ENCODE results near the gene CRYGD. TPM values are rescaled to one million over a fixed set of nuclear protein-coding genes. Genes with fewer than 3 reads are reported as not detected.

CRYGD gene
- total RNA-seq, 1 experiment from 2014 or later: 4.6 TPM

DNA sequence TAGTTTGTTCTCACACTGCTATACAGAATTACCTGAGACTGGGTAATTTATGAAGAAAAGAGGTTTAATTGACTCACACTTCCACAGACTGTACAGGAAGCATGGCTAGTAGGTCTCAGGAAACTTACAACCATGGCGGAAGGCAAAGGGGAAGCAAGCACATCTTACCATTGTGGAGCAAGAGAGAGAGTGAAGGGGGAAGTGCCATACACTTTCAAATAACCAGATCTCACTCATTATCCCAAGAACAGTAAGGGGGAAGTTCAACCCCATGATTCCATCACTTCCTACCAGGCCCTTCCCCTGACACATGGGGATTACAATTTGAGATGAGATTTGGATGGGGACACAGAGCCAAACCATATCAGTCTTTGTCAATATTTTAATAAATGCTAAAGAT is 26.6 kb upstream of the CRYGD start:
- no peak overlapping the region for H3K27ac Mint-ChIP-seq
- peaks cover 27% of the 10 kb centered on the region for H3K9me3 Mint-ChIP-seq
- peaks cover 11% of the 10 kb centered on the region for H3K36me3 Mint-ChIP-seq
- TF ChIP-seq, protein P1, sequence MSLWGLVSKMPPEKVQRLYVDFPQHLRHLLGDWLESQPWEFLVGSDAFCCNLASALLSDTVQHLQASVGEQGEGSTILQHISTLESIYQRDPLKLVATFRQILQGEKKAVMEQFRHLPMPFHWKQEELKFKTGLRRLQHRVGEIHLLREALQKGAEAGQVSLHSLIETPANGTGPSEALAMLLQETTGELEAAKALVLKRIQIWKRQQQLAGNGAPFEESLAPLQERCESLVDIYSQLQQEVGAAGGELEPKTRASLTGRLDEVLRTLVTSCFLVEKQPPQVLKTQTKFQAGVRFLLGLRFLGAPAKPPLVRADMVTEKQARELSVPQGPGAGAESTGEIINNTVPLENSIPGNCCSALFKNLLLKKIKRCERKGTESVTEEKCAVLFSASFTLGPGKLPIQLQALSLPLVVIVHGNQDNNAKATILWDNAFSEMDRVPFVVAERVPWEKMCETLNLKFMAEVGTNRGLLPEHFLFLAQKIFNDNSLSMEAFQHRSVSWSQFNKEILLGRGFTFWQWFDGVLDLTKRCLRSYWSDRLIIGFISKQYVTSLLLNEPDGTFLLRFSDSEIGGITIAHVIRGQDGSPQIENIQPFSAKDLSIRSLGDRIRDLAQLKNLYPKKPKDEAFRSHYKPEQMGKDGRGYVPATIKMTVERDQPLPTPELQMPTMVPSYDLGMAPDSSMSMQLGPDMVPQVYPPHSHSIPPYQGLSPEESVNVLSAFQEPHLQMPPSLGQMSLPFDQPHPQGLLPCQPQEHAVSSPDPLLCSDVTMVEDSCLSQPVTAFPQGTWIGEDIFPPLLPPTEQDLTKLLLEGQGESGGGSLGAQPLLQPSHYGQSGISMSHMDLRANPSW (CRISPR knock-in tag; conservative IDR thresholded peaks at IDR 0.05; ENCODE audit: low read depth): no peak
- TF ChIP-seq, protein P2, sequence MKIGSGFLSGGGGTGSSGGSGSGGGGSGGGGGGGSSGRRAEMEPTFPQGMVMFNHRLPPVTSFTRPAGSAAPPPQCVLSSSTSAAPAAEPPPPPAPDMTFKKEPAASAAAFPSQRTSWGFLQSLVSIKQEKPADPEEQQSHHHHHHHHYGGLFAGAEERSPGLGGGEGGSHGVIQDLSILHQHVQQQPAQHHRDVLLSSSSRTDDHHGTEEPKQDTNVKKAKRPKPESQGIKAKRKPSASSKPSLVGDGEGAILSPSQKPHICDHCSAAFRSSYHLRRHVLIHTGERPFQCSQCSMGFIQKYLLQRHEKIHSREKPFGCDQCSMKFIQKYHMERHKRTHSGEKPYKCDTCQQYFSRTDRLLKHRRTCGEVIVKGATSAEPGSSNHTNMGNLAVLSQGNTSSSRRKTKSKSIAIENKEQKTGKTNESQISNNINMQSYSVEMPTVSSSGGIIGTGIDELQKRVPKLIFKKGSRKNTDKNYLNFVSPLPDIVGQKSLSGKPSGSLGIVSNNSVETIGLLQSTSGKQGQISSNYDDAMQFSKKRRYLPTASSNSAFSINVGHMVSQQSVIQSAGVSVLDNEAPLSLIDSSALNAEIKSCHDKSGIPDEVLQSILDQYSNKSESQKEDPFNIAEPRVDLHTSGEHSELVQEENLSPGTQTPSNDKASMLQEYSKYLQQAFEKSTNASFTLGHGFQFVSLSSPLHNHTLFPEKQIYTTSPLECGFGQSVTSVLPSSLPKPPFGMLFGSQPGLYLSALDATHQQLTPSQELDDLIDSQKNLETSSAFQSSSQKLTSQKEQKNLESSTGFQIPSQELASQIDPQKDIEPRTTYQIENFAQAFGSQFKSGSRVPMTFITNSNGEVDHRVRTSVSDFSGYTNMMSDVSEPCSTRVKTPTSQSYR (CRISPR knock-in tag; IDR thresholded peaks at IDR 0.05): no peak
- TF ChIP-seq MXD4 (CRISPR knock-in tag; IDR thresholded peaks at IDR 0.05; ENCODE audit: borderline replicate concordance): no peak
- TF ChIP-seq, protein P3, sequence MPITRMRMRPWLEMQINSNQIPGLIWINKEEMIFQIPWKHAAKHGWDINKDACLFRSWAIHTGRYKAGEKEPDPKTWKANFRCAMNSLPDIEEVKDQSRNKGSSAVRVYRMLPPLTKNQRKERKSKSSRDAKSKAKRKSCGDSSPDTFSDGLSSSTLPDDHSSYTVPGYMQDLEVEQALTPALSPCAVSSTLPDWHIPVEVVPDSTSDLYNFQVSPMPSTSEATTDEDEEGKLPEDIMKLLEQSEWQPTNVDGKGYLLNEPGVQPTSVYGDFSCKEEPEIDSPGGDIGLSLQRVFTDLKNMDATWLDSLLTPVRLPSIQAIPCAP (CRISPR knock-in tag; IDR thresholded peaks at IDR 0.05): no peak
- ChIA-PET POLR2A (no interaction called here), CTCF (no interaction called here)
- H3K4me1 Mint-ChIP-seq: peaks cover 17% of the 10 kb centered on the region
- no peaks in the 10 kb centered on the region; the same call in 1 of the 2 replicates for H3K27me3 Mint-ChIP-seq (ENCODE audit: low read depth)
- no peak for ATAC-seq
- DNase-seq (ENCODE audit: low spot score): no peak
- H3K4me3 Mint-ChIP-seq: no peak overlapping the region

DNA sequence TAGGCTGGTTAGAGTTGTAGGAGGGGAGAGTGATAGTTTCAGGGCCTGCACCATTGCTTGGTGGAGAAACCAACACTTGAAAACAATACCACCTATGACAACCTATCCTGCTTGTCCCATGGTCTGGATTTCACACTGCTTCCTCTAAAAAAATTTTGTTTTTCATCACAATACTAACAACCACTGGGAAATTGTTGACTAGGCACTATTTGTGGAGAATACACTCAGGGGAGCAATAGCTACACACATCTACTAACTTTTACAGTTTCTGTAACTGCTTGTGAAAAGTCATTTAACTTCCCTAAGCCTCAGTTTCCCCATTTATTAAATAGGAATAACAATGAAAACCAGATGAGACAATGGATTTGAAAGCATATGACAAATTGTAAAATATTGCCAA is 25.8 kb upstream of the CRYGD start:
- peaks cover 27% of the 10 kb centered on the region for H3K9me3 Mint-ChIP-seq
- ChIA-PET POLR2A (no interaction called here), CTCF (interaction anchor here (0.7 to 3.2 kb wide), 2 partner anchors 48 to 121 kb away, joined by 4 to 30 read pairs; no protein-coding TSS in a partner anchor)
- peaks cover 20% of the 10 kb centered on the region for H3K4me1 Mint-ChIP-seq
- DNase-seq (ENCODE audit: low spot score) (no peak), ATAC-seq (no peak)
- H3K27me3 Mint-ChIP-seq (ENCODE audit: low read depth): no peaks in the 10 kb centered on the region; the same call in 1 of the 2 replicates
- no peak overlapping the region for H3K27ac Mint-ChIP-seq
- H3K36me3 Mint-ChIP-seq: peaks cover 11% of the 10 kb centered on the region
- H3K4me3 Mint-ChIP-seq: no peak overlapping the region
- TF ChIP-seq ZNF416 (CRISPR knock-in tag; IDR thresholded peaks at IDR 0.05) (no peak), NR3C1 (CRISPR knock-in tag; conservative IDR thresholded peaks at IDR 0.05; ENCODE audit: low read depth) (no peak), JUN (CRISPR knock-in tag; IDR thresholded peaks at IDR 0.05) (no peak), ZNF317 (CRISPR knock-in tag; IDR thresholded peaks at IDR 0.05; ENCODE audit: borderline replicate concordance, low read depth) (no peak), CBFB (CRISPR knock-in tag; IDR thresholded peaks at IDR 0.05; ENCODE audit: low read depth) (no peak), GTF2I (CRISPR knock-in tag; conservative IDR thresholded peaks at IDR 0.05) (no peak), OVOL2 (CRISPR knock-in tag; IDR thresholded peaks at IDR 0.05; ENCODE audit: borderline replicate concordance) (no peak)
- TF ChIP-seq, protein P2 (CRISPR knock-in tag; IDR thresholded peaks at IDR 0.05): no peak
- TF ChIP-seq, protein P4, sequence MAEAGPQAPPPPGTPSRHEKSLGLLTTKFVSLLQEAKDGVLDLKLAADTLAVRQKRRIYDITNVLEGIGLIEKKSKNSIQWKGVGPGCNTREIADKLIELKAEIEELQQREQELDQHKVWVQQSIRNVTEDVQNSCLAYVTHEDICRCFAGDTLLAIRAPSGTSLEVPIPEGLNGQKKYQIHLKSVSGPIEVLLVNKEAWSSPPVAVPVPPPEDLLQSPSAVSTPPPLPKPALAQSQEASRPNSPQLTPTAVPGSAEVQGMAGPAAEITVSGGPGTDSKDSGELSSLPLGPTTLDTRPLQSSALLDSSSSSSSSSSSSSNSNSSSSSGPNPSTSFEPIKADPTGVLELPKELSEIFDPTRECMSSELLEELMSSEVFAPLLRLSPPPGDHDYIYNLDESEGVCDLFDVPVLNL (CRISPR knock-in tag; IDR thresholded peaks at IDR 0.05; ENCODE audit: borderline replicate concordance, low read depth): no peak
- TF ChIP-seq, protein P5, sequence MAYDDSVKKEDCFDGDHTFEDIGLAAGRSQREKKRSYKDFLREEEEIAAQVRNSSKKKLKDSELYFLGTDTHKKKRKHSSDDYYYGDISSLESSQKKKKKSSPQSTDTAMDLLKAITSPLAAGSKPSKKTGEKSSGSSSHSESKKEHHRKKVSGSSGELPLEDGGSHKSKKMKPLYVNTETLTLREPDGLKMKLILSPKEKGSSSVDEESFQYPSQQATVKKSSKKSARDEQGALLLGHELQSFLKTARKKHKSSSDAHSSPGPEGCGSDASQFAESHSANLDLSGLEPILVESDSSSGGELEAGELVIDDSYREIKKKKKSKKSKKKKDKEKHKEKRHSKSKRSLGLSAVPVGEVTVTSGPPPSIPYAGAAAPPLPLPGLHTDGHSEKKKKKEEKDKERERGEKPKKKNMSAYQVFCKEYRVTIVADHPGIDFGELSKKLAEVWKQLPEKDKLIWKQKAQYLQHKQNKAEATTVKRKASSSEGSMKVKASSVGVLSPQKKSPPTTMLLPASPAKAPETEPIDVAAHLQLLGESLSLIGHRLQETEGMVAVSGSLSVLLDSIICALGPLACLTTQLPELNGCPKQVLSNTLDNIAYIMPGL (CRISPR knock-in tag; IDR thresholded peaks at IDR 0.05): no peak
- TF ChIP-seq, protein P3 (CRISPR knock-in tag; IDR thresholded peaks at IDR 0.05): no peak
- TF ChIP-seq, protein P6, sequence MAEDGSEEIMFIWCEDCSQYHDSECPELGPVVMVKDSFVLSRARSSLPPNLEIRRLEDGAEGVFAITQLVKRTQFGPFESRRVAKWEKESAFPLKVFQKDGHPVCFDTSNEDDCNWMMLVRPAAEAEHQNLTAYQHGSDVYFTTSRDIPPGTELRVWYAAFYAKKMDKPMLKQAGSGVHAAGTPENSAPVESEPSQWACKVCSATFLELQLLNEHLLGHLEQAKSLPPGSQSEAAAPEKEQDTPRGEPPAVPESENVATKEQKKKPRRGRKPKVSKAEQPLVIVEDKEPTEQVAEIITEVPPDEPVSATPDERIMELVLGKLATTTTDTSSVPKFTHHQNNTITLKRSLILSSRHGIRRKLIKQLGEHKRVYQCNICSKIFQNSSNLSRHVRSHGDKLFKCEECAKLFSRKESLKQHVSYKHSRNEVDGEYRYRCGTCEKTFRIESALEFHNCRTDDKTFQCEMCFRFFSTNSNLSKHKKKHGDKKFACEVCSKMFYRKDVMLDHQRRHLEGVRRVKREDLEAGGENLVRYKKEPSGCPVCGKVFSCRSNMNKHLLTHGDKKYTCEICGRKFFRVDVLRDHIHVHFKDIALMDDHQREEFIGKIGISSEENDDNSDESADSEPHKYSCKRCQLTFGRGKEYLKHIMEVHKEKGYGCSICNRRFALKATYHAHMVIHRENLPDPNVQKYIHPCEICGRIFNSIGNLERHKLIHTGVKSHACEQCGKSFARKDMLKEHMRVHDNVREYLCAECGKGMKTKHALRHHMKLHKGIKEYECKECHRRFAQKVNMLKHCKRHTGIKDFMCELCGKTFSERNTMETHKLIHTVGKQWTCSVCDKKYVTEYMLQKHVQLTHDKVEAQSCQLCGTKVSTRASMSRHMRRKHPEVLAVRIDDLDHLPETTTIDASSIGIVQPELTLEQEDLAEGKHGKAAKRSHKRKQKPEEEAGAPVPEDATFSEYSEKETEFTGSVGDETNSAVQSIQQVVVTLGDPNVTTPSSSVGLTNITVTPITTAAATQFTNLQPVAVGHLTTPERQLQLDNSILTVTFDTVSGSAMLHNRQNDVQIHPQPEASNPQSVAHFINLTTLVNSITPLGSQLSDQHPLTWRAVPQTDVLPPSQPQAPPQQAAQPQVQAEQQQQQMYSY (CRISPR knock-in tag; IDR thresholded peaks at IDR 0.05): no peak
- TF ChIP-seq, protein P7, sequence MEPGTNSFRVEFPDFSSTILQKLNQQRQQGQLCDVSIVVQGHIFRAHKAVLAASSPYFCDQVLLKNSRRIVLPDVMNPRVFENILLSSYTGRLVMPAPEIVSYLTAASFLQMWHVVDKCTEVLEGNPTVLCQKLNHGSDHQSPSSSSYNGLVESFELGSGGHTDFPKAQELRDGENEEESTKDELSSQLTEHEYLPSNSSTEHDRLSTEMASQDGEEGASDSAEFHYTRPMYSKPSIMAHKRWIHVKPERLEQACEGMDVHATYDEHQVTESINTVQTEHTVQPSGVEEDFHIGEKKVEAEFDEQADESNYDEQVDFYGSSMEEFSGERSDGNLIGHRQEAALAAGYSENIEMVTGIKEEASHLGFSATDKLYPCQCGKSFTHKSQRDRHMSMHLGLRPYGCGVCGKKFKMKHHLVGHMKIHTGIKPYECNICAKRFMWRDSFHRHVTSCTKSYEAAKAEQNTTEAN (CRISPR knock-in tag; IDR thresholded peaks at IDR 0.05): no peak
